GM12891 (cell line): ENCODE measurements around the gene OSCP1.

Experiments
- PAX5 ChIP-seq: IDR thresholded peaks from 2 replicates; pipeline ENCODE4 v1.6.1; 2011; ENCODE audit warnings: low read length, moderate library complexity, mild to moderate bottlenecking; ENCODE audit not compliant: insufficient read depth, severe bottlenecking
- POLR2A ChIP-seq: IDR thresholded peaks from 2 replicates; pipeline ENCODE4 v1.6.1; 2011; ENCODE audit warnings: low read depth, low read length, control low read depth
- POLR2AphosphoS5 ChIP-seq: IDR thresholded peaks from 2 replicates; pipeline ENCODE4 v1.6.1; 2011; ENCODE audit warnings: low read depth, low read length, control low read depth
- POU2F2 ChIP-seq: IDR thresholded peaks from 2 replicates; pipeline ENCODE4 v1.6.1; 2011; ENCODE audit warnings: low read depth, mild to moderate bottlenecking, control low read depth, low read length, moderate library complexity
- SPI1 ChIP-seq: IDR thresholded peaks from 2 replicates; pipeline ENCODE4 v1.6.1; 2011; ENCODE audit warnings: low read depth, low read length, control low read depth
- TAF1 ChIP-seq: IDR thresholded peaks from 2 replicates; pipeline ENCODE4 v1.6.1; 2011; ENCODE audit warnings: low read depth, low read length, control low read depth

- TF ChIP-seq POLR2A = no peak
- TF ChIP-seq TAF1 = no peak
- no peak for TF ChIP-seq POLR2AphosphoS5
- no peak for TF ChIP-seq SPI1
- TF ChIP-seq POU2F2 = no peak
- TF ChIP-seq PAX5 = no peak
Observed at GRCh38 chr1:36440044-36440443, 10.2 kb downstream of the OSCP1 start.
